ENCODE results near the gene PTPRK.

PTPRK gene

DNA sequence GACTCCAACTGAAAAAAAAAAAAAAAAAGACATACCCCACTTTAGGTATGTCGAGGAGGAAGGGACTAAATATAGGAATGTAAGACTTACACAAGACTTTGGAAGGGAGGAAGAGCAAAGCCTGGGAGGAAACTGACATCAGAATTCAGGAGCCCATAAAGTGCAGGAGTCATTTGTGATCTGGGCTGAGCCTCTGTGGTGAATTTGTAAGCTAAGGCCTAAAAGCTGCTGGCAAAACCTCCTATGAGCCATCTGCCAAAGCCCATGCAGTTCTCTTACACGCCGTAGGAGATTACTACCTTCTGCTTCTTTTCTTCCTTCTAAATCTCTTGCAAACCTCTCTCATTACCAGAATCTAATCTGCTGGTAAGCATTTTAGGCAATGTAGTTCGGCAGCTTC lies 567.6 kb downstream of the PTPRK start:
- DNase-seq, result no peak
- TF ChIP-seq, protein P1, sequence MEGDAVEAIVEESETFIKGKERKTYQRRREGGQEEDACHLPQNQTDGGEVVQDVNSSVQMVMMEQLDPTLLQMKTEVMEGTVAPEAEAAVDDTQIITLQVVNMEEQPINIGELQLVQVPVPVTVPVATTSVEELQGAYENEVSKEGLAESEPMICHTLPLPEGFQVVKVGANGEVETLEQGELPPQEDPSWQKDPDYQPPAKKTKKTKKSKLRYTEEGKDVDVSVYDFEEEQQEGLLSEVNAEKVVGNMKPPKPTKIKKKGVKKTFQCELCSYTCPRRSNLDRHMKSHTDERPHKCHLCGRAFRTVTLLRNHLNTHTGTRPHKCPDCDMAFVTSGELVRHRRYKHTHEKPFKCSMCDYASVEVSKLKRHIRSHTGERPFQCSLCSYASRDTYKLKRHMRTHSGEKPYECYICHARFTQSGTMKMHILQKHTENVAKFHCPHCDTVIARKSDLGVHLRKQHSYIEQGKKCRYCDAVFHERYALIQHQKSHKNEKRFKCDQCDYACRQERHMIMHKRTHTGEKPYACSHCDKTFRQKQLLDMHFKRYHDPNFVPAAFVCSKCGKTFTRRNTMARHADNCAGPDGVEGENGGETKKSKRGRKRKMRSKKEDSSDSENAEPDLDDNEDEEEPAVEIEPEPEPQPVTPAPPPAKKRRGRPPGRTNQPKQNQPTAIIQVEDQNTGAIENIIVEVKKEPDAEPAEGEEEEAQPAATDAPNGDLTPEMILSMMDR (IDR thresholded peaks at IDR 0.05), result no peak
- no peaks in the 10 kb centered on the region for H3K4me1 ChIP-seq
- no peaks in the 10 kb centered on the region for H3K27me3 ChIP-seq
- H3K27ac ChIP-seq, result no peak overlapping the region
- intact Hi-C loops (cut with DNase I; ENCODE audit: low total_unique reads), result no loop called here
- H3K9me3 ChIP-seq, result no peaks in the 10 kb centered on the region
- H3K36me3 ChIP-seq, result no peaks in the 10 kb centered on the region
- no peak overlapping the region for H3K4me3 ChIP-seq

DNA sequence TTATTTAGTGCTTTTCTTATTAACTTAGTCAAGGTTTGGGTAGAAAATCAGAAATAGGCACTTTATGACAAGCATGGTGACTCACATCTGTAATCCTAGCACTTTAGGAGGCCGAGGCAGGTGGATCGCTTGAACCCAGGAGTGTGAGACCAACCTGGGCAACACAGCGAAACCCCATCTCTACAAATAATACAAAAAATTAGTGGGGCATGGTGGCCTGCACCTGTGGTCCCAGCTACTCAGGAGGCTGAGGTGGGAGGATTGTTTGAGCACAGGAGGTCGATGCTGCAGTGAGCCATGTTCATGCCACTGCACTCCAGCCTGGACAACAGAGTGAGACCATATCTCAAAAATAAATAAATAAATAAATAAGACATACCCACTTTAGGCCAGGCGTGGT lies 568.2 kb downstream of the PTPRK start:
- H3K9me3 ChIP-seq, result no peaks in the 10 kb centered on the region
- DNase-seq, result no peak
- no peak overlapping the region for H3K4me3 ChIP-seq
- no peaks in the 10 kb centered on the region for H3K4me1 ChIP-seq
- no peak overlapping the region for H3K27ac ChIP-seq
- H3K36me3 ChIP-seq, result no peaks in the 10 kb centered on the region
- TF ChIP-seq, protein P1 (IDR thresholded peaks at IDR 0.05), result no peak
- H3K27me3 ChIP-seq, result no peaks in the 10 kb centered on the region
- intact Hi-C loops (cut with DNase I; ENCODE audit: low total_unique reads), result no loop called here

DNA sequence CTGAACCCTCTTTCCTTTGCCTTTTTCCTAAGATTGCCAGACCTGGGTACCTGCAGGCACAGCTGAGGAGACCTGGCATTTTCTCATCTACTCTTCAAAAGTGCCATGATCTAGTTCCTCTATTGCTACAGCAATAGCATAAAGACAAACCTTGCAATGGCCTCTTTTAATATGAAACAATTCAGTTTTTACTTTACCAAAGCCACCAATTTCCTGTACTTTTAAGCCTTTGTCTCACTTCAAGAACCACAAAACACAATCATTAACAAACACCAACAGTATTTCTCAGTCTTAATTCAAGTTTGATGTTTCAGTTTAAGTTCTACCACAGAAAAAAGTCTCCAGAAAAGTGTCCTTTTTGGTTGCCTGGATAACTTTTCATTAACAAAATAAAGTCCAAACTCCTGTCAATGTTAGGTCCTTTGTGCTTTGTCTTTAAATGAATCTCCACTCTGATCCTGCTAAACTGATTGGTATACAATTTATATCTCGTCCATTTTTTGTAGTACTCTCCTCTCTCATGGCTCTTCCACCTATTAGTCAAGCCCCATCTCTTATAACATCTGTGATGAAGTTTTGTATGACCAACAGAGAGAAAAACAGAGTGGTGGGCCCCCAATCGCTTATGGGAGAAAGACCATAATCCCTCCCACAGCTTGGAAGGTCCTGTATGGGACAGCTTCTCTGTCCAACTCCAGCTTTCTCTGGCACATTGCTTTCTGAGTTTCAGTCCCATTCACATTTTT lies 569.1 kb downstream of the PTPRK start:
- Histone ChIP-seq H3K4me3 (no peak overlapping the region), H3K9me3 (peaks cover 0 to 6% (median 0%) of the 10 kb centered on the region in 3 donors), H3K27me3 (no peaks in the 10 kb centered on the region), H3K36me3 (no peaks in the 10 kb centered on the region), H3K4me1 (no peaks in the 10 kb centered on the region), H3K27ac (no peak overlapping the region)
- DNase-seq, result no peak
- intact Hi-C loops (cut with DNase I; ENCODE audit: low total_unique reads), result no loop called here
- TF ChIP-seq, protein P1 (IDR thresholded peaks at IDR 0.05), result no peak

DNA sequence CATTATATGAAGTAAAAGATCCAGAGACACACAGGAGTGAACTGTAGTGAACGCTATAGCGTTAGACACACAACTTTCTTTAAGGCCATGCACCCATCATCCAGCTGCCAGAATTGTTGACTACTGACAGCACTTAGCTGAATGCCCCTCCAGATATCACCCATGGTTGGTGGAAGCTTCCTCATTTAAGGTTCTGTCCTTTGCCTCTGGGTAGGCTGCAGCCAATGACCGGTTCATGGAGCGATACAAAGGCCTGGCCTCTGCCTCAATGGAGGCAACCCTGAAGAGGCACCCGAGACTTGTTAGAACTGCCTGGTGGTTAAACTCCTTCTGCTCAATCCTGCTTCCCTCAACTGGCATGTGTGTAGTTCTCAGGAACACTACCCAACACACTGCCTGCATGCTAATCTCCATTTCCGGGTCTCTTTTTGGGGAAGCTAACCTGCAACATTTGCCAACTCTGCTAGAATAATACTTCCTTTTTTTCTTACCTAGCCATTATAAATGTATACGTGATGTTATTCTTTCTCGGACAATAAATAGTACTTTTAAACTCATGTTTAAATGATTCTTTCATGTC lies 569.7 kb downstream of the PTPRK start:
- intact Hi-C loops (cut with DNase I; ENCODE audit: low total_unique reads), result no loop called here
- TF ChIP-seq, protein P1 (IDR thresholded peaks at IDR 0.05), result no peak

DNA sequence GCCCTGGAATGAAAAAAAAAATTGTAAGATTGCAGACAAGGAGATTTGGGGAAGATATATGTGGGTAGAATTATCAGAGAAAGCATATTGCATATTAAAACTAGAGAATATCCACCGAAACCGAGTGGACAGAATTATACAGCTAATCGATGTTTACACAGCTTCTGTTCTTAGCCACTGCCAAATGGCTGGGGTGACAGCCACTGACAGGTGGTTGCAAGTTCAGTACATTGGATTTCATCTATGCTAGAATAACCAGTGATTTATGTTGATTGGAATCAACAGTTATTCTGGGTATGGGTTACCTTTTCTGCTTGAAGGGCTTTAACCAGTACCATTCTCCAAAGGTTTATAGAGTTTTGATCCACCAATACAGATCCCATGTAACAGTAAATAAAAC lies 571.1 kb downstream of the PTPRK start:
- TF ChIP-seq, protein P1 (IDR thresholded peaks at IDR 0.05), result no peak
- H3K27me3 ChIP-seq, result no peaks in the 10 kb centered on the region

More for the DNA sequence above, 569.7 kb downstream of the PTPRK start:
- no peaks in the 10 kb centered on the region for H3K27me3 ChIP-seq
- H3K4me1 ChIP-seq, result no peaks in the 10 kb centered on the region
- H3K36me3 ChIP-seq, result no peaks in the 10 kb centered on the region
- H3K4me3 ChIP-seq, result no peak overlapping the region
- DNase-seq, result no peak
- H3K9me3 ChIP-seq, result peaks cover 0 to 6% (median 0%) of the 10 kb centered on the region in 3 donors
- no peak overlapping the region for H3K27ac ChIP-seq

More for the DNA sequence above, 571.1 kb downstream of the PTPRK start:
- no peaks in the 10 kb centered on the region for H3K36me3 ChIP-seq
- H3K9me3 ChIP-seq, result peaks cover 0 to 6% (median 0%) of the 10 kb centered on the region in 3 donors
- no peak overlapping the region for H3K27ac ChIP-seq
- no peak for DNase-seq
- H3K4me3 ChIP-seq, result no peak overlapping the region
- intact Hi-C loops (cut with DNase I; ENCODE audit: low total_unique reads), result no loop called here
- no peaks in the 10 kb centered on the region for H3K4me1 ChIP-seq

All from tibial artery (tissue), 4 donors.